K562 (cell line): ENCODE data around the gene SP140L.

Source experiments
- PYGO2 ChIP-seq: fragments of 450-650 bp; IDR thresholded peaks from 2 replicates; pipeline ENCODE4 v1.6.1; 2016; ENCODE audit warnings: mild to moderate bottlenecking, missing genetic modification characterization, moderate library complexity, missing compliant biosample characterization
- TF ChIP-seq, protein P1 (sequence below), 2 experiments: fragments of 450-650 bp in 1 of 2; sonication (generic) in 1 of 2; formaldehyde crosslinking in 1 of 2; IDR thresholded peaks; 2 replicates each; pipeline versions ENCODE4 v1.7.1 to v1.9.0; 2016 to 2022; ENCODE audit warnings: inconsistent platforms in 1 of 2, mild to moderate bottlenecking in 1 of 2, missing genetic modification reagents in 1 of 2

DNA sequence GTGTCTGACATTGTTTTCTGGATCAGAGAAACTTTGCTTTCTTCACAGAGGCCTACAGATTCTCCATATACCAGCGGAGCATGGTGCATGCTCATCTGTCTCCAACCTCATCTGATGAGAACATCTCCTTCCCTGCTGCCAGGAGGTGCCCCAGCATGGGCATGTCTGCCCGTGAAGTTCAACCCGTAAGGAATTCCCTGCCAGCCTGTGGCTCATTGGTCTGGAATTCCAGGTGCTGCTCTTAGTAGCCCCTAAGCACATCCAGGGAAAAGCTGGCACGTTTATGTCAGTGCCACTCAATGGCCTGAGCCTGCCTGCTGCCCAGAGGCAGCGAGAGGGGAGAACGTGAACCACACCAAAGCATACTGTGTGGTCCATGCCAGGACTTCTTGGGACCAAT lies 87.3 kb downstream of the SP140L start:
- TF ChIP-seq, protein P1, sequence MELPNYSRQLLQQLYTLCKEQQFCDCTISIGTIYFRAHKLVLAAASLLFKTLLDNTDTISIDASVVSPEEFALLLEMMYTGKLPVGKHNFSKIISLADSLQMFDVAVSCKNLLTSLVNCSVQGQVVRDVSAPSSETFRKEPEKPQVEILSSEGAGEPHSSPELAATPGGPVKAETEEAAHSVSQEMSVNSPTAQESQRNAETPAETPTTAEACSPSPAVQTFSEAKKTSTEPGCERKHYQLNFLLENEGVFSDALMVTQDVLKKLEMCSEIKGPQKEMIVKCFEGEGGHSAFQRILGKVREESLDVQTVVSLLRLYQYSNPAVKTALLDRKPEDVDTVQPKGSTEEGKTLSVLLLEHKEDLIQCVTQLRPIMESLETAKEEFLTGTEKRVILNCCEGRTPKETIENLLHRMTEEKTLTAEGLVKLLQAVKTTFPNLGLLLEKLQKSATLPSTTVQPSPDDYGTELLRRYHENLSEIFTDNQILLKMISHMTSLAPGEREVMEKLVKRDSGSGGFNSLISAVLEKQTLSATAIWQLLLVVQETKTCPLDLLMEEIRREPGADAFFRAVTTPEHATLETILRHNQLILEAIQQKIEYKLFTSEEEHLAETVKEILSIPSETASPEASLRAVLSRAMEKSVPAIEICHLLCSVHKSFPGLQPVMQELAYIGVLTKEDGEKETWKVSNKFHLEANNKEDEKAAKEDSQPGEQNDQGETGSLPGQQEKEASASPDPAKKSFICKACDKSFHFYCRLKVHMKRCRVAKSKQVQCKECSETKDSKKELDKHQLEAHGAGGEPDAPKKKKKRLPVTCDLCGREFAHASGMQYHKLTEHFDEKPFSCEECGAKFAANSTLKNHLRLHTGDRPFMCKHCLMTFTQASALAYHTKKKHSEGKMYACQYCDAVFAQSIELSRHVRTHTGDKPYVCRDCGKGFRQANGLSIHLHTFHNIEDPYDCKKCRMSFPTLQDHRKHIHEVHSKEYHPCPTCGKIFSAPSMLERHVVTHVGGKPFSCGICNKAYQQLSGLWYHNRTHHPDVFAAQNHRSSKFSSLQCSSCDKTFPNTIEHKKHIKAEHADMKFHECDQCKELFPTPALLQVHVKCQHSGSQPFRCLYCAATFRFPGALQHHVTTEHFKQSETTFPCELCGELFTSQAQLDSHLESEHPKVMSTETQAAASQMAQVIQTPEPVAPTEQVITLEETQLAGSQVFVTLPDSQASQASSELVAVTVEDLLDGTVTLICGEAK (IDR thresholded peaks at IDR 0.05), result no peak
- TF ChIP-seq, protein P1 (CRISPR knock-in tag; IDR thresholded peaks at IDR 0.05), result no peak
- no peak for TF ChIP-seq PYGO2 (tag)
